Measurements from ENCODE around the gene DENND2A.

Gene DENND2A

DNA sequence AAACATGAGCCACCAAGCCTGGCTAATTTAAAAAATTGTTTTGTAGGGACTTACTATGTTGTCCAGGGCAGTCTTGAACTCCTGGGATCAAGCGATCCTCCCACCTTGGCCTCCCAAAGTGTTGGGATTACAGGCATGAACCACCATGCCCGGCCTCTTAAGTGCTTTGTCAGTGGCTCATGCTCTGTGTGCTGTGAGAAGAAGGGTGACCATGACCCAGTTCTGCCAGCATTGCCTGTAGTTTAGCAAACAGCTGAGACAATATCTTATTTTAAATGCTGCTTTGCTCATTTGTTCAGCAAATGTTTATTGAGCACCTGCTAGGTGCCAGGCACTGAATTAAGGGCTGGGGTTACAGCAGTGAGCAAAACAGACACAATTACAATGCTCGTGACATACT lies 41.2 kb upstream of the DENND2A start:
- TF ChIP-seq TEAD4 (IDR thresholded peaks at IDR 0.05) (no peak), EGR1 (IDR thresholded peaks at IDR 0.05) (no peak), TCF12 (IDR thresholded peaks at IDR 0.05; ENCODE audit: low read depth) (no peak), TAF1 (IDR thresholded peaks at IDR 0.05; ENCODE audit: low read depth) (no peak), CEBPB (IDR thresholded peaks at IDR 0.05) (no peak)

DNA sequence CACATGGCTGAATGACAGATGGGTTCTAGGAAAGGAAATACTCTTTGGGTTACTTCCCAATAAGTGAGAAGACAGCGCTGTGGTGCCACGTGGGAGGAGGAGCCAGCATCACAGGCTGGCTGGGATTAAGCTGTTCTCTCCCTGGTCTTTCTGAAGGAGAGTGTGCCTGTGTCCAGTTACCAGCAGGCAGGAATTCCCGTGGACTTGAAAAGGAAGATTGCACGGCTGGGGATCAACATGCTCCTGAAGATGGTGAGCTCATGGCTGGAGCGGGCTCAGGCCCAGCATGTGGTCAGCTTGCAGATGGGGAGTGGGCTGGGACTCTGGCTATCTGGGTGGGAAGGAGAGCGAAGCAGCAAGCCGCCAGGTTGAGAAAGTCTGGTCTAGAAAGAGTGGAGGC lies 40.3 kb upstream of the DENND2A start:
- TF ChIP-seq EP300 (IDR thresholded peaks at IDR 0.05; ENCODE audit: borderline replicate concordance) (no peak), NFIC (IDR thresholded peaks at IDR 0.05) (no peak)

DNA sequence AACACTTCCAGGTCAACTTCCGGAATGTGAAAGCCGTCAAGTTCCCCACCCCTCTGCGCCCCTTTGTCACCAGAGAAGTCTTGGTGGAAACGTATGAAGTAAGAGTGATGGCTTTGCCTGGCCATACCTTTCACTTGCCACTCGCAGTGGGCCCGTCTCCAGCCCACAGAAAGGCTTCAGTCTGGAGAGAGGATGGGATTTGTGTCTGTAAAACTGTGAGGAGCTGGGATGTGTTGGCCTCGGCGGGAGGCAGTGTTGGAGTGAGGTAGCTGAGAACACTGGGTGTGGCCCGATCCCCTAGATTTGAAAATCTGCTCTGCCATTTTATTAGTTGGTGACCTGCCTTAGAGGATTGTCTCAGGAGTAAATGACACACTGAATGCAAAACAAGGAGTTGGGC lies 38.6 kb upstream of the DENND2A start:
- TF ChIP-seq CREB1 (IDR thresholded peaks at IDR 0.05; ENCODE audit: low read depth), result no peak
- TF ChIP-seq, protein P1, sequence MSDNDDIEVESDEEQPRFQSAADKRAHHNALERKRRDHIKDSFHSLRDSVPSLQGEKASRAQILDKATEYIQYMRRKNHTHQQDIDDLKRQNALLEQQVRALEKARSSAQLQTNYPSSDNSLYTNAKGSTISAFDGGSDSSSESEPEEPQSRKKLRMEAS (IDR thresholded peaks at IDR 0.05), result no peak

DNA sequence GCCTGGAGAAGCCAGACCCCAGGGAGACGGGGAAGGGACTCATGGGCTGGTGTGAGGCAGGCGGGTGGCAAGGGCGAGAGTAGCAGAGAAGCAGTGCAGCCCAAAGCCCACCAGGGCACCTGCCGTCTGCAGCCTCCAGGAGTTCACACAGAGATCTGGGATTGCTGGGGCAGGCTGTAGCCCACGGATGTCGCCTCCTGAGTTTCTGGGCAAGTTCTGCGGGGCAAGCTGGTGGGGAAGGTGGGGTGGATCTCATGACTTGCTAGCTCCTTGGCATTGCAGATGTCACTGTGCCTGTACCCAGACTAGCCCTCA lies 38.2 kb upstream of the DENND2A start:
- TF ChIP-seq CREB1 (IDR thresholded peaks at IDR 0.05; ENCODE audit: low read depth) (no peak), TAF1 (IDR thresholded peaks at IDR 0.05; ENCODE audit: low read depth) (no peak), ZBTB7A (IDR thresholded peaks at IDR 0.05; ENCODE audit: low read depth) (no peak), FOXM1 (IDR thresholded peaks at IDR 0.05; ENCODE audit: borderline replicate concordance, low read depth) (no peak), NFIC (IDR thresholded peaks at IDR 0.05) (no peak), TCF12 (IDR thresholded peaks at IDR 0.05; ENCODE audit: low read depth) (no peak), YY1 (IDR thresholded peaks at IDR 0.05; ENCODE audit: low read depth) (no peak), RAD21 (IDR thresholded peaks at IDR 0.05; ENCODE audit: low read depth) (no peak), TEAD4 (IDR thresholded peaks at IDR 0.05) (no peak)
- TF ChIP-seq, protein P2, sequence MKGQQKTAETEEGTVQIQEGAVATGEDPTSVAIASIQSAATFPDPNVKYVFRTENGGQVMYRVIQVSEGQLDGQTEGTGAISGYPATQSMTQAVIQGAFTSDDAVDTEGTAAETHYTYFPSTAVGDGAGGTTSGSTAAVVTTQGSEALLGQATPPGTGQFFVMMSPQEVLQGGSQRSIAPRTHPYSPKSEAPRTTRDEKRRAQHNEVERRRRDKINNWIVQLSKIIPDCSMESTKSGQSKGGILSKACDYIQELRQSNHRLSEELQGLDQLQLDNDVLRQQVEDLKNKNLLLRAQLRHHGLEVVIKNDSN (IDR thresholded peaks at IDR 0.05), result no peak
- TF ChIP-seq, protein P3, sequence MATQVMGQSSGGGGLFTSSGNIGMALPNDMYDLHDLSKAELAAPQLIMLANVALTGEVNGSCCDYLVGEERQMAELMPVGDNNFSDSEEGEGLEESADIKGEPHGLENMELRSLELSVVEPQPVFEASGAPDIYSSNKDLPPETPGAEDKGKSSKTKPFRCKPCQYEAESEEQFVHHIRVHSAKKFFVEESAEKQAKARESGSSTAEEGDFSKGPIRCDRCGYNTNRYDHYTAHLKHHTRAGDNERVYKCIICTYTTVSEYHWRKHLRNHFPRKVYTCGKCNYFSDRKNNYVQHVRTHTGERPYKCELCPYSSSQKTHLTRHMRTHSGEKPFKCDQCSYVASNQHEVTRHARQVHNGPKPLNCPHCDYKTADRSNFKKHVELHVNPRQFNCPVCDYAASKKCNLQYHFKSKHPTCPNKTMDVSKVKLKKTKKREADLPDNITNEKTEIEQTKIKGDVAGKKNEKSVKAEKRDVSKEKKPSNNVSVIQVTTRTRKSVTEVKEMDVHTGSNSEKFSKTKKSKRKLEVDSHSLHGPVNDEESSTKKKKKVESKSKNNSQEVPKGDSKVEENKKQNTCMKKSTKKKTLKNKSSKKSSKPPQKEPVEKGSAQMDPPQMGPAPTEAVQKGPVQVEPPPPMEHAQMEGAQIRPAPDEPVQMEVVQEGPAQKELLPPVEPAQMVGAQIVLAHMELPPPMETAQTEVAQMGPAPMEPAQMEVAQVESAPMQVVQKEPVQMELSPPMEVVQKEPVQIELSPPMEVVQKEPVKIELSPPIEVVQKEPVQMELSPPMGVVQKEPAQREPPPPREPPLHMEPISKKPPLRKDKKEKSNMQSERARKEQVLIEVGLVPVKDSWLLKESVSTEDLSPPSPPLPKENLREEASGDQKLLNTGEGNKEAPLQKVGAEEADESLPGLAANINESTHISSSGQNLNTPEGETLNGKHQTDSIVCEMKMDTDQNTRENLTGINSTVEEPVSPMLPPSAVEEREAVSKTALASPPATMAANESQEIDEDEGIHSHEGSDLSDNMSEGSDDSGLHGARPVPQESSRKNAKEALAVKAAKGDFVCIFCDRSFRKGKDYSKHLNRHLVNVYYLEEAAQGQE (IDR thresholded peaks at IDR 0.05; ENCODE audit: low read depth), result no peak

DNA sequence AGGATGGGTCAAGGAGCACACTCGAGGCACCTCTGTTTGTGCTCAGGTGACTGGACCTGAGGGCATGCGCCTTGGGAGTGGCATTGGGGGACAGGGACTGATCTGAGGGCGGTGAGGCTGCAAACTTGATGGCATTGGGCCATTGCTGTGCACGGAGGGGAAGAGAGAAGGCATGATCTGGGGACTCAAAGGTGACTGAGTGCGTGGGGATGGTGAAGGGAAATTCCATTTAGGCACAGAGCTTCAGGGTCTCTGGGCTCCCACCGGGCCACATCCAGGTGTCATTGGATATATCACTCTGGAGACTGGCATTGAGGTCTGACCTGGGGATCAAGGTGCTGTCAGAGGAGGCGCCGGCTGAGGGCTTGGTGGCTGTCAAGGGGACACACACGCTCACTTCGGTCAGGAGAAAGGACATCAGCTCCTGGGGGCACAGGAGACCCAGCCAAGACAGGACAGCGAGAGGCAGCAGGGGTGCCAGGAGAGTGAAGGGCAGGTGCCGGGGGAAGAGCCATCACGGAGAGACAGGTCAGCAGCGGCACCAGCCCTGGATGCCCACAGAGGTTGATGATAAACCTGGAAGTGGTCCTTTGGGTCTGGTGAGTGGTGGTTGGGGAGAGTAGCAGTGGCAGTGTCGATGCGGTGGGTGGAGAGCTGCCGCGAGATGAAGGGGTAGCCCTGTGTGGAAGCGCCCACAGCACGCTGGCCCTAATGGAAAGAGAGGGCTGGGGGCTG lies 37.6 kb upstream of the DENND2A start:
- TF ChIP-seq ZBTB7A (IDR thresholded peaks at IDR 0.05; ENCODE audit: low read depth), result no peak
- TF ChIP-seq FOXM1 (IDR thresholded peaks at IDR 0.05; ENCODE audit: borderline replicate concordance, low read depth), result no peak
- no peak for TF ChIP-seq TEAD4 (IDR thresholded peaks at IDR 0.05)
- no peak for TF ChIP-seq TCF12 (IDR thresholded peaks at IDR 0.05; ENCODE audit: low read depth)
- TF ChIP-seq, protein P2 (IDR thresholded peaks at IDR 0.05), result no peak
- TF ChIP-seq RAD21 (IDR thresholded peaks at IDR 0.05; ENCODE audit: low read depth), result no peak

DNA sequence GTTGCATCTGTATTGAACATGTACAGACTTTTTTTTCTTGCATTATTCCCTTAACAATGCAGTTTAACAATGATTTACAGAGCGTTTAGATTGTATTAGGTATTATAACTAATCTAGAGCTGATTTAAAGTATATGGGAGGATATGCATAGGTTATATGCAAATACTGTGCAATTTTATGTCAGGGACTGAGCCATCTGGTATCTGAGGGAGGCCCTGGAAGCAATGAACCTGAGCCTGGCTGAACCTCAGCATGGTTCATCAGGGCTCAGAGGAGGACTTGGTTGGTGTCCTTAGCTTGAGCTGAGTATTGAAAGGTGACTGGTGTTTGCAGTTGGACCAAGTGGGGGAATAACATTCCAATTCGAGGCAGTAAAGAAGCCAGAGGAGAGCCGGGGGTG lies 36.9 kb upstream of the DENND2A start:
- no peak for TF ChIP-seq TAF1 (IDR thresholded peaks at IDR 0.05; ENCODE audit: low read depth)
- no peak for TF ChIP-seq TCF12 (IDR thresholded peaks at IDR 0.05; ENCODE audit: low read depth)
- no peak for TF ChIP-seq RAD21 (IDR thresholded peaks at IDR 0.05; ENCODE audit: low read depth)
- TF ChIP-seq, protein P1 (IDR thresholded peaks at IDR 0.05), result no peak
- no peak for TF ChIP-seq FOXM1 (IDR thresholded peaks at IDR 0.05; ENCODE audit: borderline replicate concordance, low read depth)

DNA sequence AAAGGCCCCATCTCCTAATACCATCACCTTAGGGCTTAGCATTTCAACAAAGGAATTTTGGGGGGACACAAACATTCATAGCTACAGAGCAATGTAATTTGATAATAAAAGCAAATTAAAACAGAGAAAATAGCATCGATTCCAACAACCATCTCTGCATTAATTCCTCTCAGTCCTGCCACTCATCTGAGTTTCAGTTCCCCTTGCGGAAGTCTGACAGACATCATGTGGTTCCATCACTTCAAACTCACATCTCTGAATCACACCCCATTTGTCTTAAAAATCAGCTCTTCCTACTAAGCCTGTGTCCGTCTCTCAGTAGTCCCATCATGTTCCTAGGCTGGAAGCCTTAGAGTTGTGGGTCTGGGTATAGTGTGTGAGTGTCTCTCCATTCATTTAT lies 35.7 kb upstream of the DENND2A start:
- TF ChIP-seq, protein P2 (IDR thresholded peaks at IDR 0.05), result no peak

DNA sequence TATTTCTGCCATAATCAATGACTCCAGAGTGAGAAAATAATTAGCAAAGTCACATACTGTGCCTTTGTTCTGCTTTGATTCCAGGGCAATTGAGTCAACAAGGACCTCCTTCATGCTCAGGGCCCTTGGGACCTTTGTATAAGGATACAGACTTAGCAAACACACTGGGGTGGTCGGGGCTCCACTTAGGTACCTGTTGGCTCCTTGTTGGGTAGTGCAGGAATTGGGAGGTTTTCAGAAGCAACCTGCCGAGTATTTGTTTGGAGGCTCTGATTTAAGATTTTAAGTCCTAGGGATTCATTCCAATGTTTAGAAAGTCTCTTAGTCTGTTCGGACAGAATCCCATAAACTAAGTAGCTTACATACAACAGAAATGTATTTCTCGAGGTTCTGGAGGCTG lies 35.1 kb upstream of the DENND2A start:
- no peak for TF ChIP-seq CREB1 (IDR thresholded peaks at IDR 0.05; ENCODE audit: low read depth)
- TF ChIP-seq TAF1 (IDR thresholded peaks at IDR 0.05; ENCODE audit: low read depth), result no peak
- no peak for TF ChIP-seq NFIC (IDR thresholded peaks at IDR 0.05)
- TF ChIP-seq ZBTB7A (IDR thresholded peaks at IDR 0.05; ENCODE audit: low read depth), result no peak
- TF ChIP-seq, protein P1 (IDR thresholded peaks at IDR 0.05), result no peak
- TF ChIP-seq EGR1 (IDR thresholded peaks at IDR 0.05), result no peak
- TF ChIP-seq EP300 (IDR thresholded peaks at IDR 0.05; ENCODE audit: borderline replicate concordance), result no peak
- no peak for TF ChIP-seq FOXM1 (IDR thresholded peaks at IDR 0.05; ENCODE audit: borderline replicate concordance, low read depth)
- no peak for TF ChIP-seq CEBPB (IDR thresholded peaks at IDR 0.05)
- no peak for TF ChIP-seq TCF12 (IDR thresholded peaks at IDR 0.05; ENCODE audit: low read depth)
- TF ChIP-seq, protein P3 (IDR thresholded peaks at IDR 0.05; ENCODE audit: low read depth), result no peak
- TF ChIP-seq TEAD4 (IDR thresholded peaks at IDR 0.05), result no peak
- TF ChIP-seq, protein P2 (IDR thresholded peaks at IDR 0.05), result no peak
- TF ChIP-seq RAD21 (IDR thresholded peaks at IDR 0.05; ENCODE audit: low read depth), result no peak
- no peak for TF ChIP-seq YY1 (IDR thresholded peaks at IDR 0.05; ENCODE audit: low read depth)
